OCI-LY3 (cell line): ENCODE results near the gene DTHD1.

ENCODE experiments used
- EZH2phosphoT487 ChIP-seq: fragments of 200-600 bp; shearing (Covaris generic); IDR thresholded peaks from 2 replicates; pipeline ENCODE4 v1.6.1; 2018; ENCODE audit warnings: antibody characterized with exemption, mixed run types, low read depth
- TF ChIP-seq, protein P1 (sequence below): fragments of 200-600, 300-600 bp; sonication (generic); IDR thresholded peaks from 2 replicates; pipeline ENCODE4 v1.5.1; 2014; ENCODE audit warnings: antibody characterized with exemption, low read length, low read depth

DNA sequence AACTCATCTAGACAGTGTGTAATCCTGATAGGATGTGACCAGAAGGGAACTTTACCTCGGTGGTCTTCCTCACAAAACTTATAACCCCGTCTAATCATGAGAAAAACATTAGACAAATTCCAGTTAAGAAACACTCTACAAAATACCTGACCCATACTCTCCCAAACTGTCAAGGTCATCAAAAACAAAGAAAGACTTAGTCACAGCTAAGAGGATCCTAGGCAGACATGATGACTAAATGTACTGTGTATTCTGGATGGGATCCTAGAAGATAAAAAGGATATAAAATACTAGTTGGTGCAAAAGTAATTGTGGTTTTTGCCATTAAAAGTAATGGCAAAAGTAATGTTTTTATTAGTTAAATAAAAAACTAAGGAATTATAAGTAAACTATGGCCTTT, 81.6 kb downstream of the DTHD1 start:
- TF ChIP-seq, protein P1, sequence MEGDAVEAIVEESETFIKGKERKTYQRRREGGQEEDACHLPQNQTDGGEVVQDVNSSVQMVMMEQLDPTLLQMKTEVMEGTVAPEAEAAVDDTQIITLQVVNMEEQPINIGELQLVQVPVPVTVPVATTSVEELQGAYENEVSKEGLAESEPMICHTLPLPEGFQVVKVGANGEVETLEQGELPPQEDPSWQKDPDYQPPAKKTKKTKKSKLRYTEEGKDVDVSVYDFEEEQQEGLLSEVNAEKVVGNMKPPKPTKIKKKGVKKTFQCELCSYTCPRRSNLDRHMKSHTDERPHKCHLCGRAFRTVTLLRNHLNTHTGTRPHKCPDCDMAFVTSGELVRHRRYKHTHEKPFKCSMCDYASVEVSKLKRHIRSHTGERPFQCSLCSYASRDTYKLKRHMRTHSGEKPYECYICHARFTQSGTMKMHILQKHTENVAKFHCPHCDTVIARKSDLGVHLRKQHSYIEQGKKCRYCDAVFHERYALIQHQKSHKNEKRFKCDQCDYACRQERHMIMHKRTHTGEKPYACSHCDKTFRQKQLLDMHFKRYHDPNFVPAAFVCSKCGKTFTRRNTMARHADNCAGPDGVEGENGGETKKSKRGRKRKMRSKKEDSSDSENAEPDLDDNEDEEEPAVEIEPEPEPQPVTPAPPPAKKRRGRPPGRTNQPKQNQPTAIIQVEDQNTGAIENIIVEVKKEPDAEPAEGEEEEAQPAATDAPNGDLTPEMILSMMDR: no peak
- TF ChIP-seq EZH2phosphoT487: no peak
